ENCODE data around the gene ATXN7L2.
"Not testable (repeated sequence)": the region's sequence is repeated elsewhere in the genome, so short reads cannot be mapped to it uniquely, and the experiment has no call there.

ATXN7L2 gene

DNA sequence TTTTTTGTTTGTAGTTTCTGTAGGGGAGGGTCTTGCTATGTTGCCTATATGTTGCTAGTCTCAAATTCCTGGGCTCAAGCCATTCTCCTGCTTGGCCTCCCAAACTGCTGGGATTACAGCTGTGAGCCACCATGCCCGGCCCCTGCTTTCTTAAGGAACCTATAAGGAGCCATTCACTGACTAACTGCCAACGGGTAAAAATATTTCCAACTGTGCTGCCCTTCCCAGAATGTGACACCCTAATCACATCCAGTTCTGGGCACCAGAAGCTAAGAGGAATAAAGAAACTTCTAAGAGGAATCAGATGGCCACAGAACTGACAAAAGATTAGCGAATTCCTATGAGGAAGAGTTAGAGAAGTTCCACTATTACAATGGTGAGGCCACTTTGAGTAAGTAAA, 10.9 kb upstream of the ATXN7L2 start:
- Histone ChIP-seq H3K9ac (ENCODE audit: low read length) (no peak overlapping the region), H3K79me1 (ENCODE audit: low read length) (no peaks in the 10 kb centered on the region), H2BK12ac (ENCODE audit: low read length) (no peak overlapping the region), H4K91ac (ENCODE audit: low read depth, low read length) (no peak overlapping the region), H3K4me3 (ENCODE audit: low read depth, low read length) (no peak overlapping the region), H3K27me3 (ENCODE audit: insufficient read depth, low read length) (peaks cover 7% of the 10 kb centered on the region), H2AFZ (ENCODE audit: insufficient read depth, low read length, poor library complexity) (no peak overlapping the region), H2BK5ac (ENCODE audit: low read depth, low read length, poor library complexity) (no peak overlapping the region), H2BK120ac (ENCODE audit: insufficient read depth, low read length, poor library complexity) (no peak overlapping the region), H3K79me2 (ENCODE audit: control insufficient read depth, insufficient read depth, low read length, poor library complexity) (no peaks in the 10 kb centered on the region), H3K9me3 (ENCODE audit: insufficient read depth, low read depth, low read length) (no peaks in the 10 kb centered on the region), H3K18ac (ENCODE audit: low read length) (no peak overlapping the region), H2AK5ac (ENCODE audit: low read length) (no peak overlapping the region), H4K8ac (ENCODE audit: low read depth, low read length) (no peak overlapping the region), H3K4ac (ENCODE audit: low read depth, low read length) (no peak overlapping the region), H3K4me1 (ENCODE audit: control insufficient read depth in 1 of 2, insufficient read depth in 2 of 2, low read length in 2 of 2) (no peaks in the 10 kb centered on the region), H3K14ac (ENCODE audit: low read length) (no peak overlapping the region), H3K23ac (ENCODE audit: low read length) (no peak overlapping the region), H3K27ac (ENCODE audit: low read depth, low read length) (no peak overlapping the region), H3K4me2 (ENCODE audit: low read length) (no peak overlapping the region), H4K12ac (ENCODE audit: low read depth, low read length) (no peak overlapping the region), H3K36me3 (ENCODE audit: control insufficient read depth in 1 of 2, insufficient read depth in 2 of 2, low read length in 2 of 2) (no peaks in the 10 kb centered on the region)
- no peak for DNase-seq
- WGBS (ENCODE audit: extremely low coverage, insufficient coverage, insufficient read length) = no CpG with 5 or more reads among the region's 3 CpGs

DNA sequence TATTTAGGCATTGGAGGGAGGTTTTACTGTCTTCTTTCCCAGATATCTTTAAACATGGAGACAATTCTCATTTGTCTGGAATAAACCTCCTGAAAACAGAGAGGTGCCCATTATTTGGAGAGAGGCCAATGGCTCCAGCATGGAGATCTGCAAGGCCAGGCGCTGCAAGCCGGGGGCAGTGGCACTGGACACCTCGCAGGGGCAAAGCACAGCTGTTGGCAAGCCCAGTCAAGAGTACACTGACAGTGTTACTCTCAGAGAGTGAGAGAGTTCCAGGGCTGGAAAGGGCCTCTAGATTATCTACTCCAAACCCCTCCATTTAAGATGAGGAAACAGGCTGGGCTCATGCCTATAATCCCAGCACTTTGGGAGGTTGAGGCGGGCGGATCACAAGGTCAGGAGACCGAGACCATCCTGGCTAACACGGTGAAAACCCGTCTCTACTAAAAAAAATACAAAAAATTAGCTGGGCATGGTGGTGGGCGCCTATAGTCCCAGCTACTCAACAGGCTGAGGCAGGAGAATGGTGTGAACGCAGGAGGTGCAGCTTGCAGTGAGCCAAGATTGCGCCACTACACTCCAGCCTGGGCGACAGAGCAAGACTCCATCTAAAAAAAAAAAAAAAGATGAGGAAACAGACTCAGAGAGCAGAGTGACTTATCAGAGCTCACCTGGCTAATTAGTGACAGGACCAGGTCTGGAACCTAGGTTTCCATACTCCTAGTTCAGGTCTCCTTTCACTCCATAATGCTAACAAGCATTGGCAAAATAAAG, 10.2 kb upstream of the ATXN7L2 start:
- not testable (repeated sequence) for H3K4me2 ChIP-seq (ENCODE audit: low read length); H3K9ac ChIP-seq (ENCODE audit: low read length); H3K27me3 ChIP-seq (ENCODE audit: insufficient read depth, low read length); H2AFZ ChIP-seq (ENCODE audit: insufficient read depth, low read length, poor library complexity); H3K79me1 ChIP-seq (ENCODE audit: low read length); H3K14ac ChIP-seq (ENCODE audit: low read length); H3K4me1 ChIP-seq (ENCODE audit: control insufficient read depth in 1 of 2, insufficient read depth in 2 of 2, low read length in 2 of 2); H3K27ac ChIP-seq (ENCODE audit: low read depth, low read length); H3K4me3 ChIP-seq (ENCODE audit: low read depth, low read length); H2BK120ac ChIP-seq (ENCODE audit: insufficient read depth, low read length, poor library complexity); H2AK5ac ChIP-seq (ENCODE audit: low read length); H4K91ac ChIP-seq (ENCODE audit: low read depth, low read length); DNase-seq; H4K12ac ChIP-seq (ENCODE audit: low read depth, low read length); H4K8ac ChIP-seq (ENCODE audit: low read depth, low read length); H3K4ac ChIP-seq (ENCODE audit: low read depth, low read length); H3K9me3 ChIP-seq (ENCODE audit: insufficient read depth, low read depth, low read length); H3K79me2 ChIP-seq (ENCODE audit: control insufficient read depth, insufficient read depth, low read length, poor library complexity); H3K23ac ChIP-seq (ENCODE audit: low read length); H3K18ac ChIP-seq (ENCODE audit: low read length); H2BK5ac ChIP-seq (ENCODE audit: low read depth, low read length, poor library complexity); H3K36me3 ChIP-seq (ENCODE audit: control insufficient read depth in 1 of 2, insufficient read depth in 2 of 2, low read length in 2 of 2); H2BK12ac ChIP-seq (ENCODE audit: low read length)
- no CpG with 5 or more reads among the region's 12 CpGs for WGBS (ENCODE audit: extremely low coverage, insufficient coverage, insufficient read length)

DNA sequence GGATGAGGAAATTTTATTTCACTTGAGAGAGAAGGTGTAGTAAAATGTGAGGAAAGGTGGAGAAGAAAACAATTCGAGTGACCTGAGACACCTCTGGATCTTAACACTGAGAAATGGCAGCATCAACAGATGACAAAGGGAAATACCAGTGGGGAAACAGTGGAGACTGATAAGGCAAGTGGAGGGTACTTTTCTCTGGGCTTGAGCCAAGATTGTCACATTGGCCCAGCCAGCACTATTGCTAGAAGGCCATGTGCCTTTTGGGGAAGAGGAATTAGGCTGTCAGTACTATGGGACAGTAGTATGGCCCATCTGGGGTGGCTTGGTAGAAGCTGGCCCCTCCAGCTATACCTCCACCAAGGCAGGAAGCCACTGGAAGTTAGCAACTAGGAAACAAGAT, 9.0 kb upstream of the ATXN7L2 start:
- Histone ChIP-seq H3K79me2 (ENCODE audit: control insufficient read depth, insufficient read depth, low read length, poor library complexity) (no peaks in the 10 kb centered on the region), H2AK5ac (ENCODE audit: low read length) (no peak overlapping the region), H2BK12ac (ENCODE audit: low read length) (no peak overlapping the region), H3K23ac (ENCODE audit: low read length) (no peak overlapping the region), H3K4me1 (ENCODE audit: control insufficient read depth in 1 of 2, insufficient read depth in 2 of 2, low read length in 2 of 2) (no peaks in the 10 kb centered on the region), H3K9me3 (ENCODE audit: insufficient read depth, low read depth, low read length) (no peaks in the 10 kb centered on the region), H3K4me2 (ENCODE audit: low read length) (no peak overlapping the region), H2BK120ac (ENCODE audit: insufficient read depth, low read length, poor library complexity) (no peak overlapping the region), H3K18ac (ENCODE audit: low read length) (no peak overlapping the region), H2BK5ac (ENCODE audit: low read depth, low read length, poor library complexity) (no peak overlapping the region), H3K4me3 (ENCODE audit: low read depth, low read length) (no peak overlapping the region), H4K8ac (ENCODE audit: low read depth, low read length) (no peak overlapping the region), H3K27ac (ENCODE audit: low read depth, low read length) (no peak overlapping the region), H3K4ac (ENCODE audit: low read depth, low read length) (no peak overlapping the region), H3K9ac (ENCODE audit: low read length) (no peak overlapping the region), H3K79me1 (ENCODE audit: low read length) (no peaks in the 10 kb centered on the region), H2AFZ (ENCODE audit: insufficient read depth, low read length, poor library complexity) (no peak overlapping the region), H4K91ac (ENCODE audit: low read depth, low read length) (no peak overlapping the region), H3K36me3 (ENCODE audit: control insufficient read depth in 1 of 2, insufficient read depth in 2 of 2, low read length in 2 of 2) (no peaks in the 10 kb centered on the region), H3K14ac (ENCODE audit: low read length) (no peak overlapping the region), H4K12ac (ENCODE audit: low read depth, low read length) (no peak overlapping the region), H3K27me3 (ENCODE audit: insufficient read depth, low read length) (no peaks in the 10 kb centered on the region)
- no peak for DNase-seq
- 100% methylated on average over 1 of the region's 1 CpG for WGBS (ENCODE audit: extremely low coverage, insufficient coverage, insufficient read length)

DNA sequence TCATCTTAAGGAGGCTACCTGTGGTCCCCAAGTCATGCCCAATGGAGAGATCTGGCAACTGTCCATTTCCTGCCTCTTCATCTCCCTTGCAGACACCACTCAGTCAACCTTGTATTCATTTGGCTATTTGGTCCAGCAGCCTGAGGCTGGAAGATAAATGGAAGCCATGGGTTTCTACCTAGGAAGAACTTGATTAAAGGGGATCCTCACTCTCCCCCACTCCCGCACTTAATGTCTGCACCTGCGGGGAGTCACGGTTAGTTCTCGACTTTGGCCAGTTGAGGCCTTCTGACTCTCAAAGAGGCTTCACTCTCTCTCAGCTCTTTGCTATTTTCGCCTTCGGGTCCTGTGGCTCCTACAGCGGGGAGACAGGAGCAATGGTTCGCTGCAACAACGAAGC, 8.4 kb upstream of the ATXN7L2 start:
- Histone ChIP-seq H3K23ac (ENCODE audit: low read length) (no peak overlapping the region), H3K14ac (ENCODE audit: low read length) (no peak overlapping the region), H4K91ac (ENCODE audit: low read depth, low read length) (no peak overlapping the region), H3K4me2 (ENCODE audit: low read length) (no peak overlapping the region), H3K4me3 (ENCODE audit: low read depth, low read length) (no peak overlapping the region), H3K27me3 (ENCODE audit: insufficient read depth, low read length) (no peaks in the 10 kb centered on the region), H3K79me1 (ENCODE audit: low read length) (no peaks in the 10 kb centered on the region), H2BK120ac (ENCODE audit: insufficient read depth, low read length, poor library complexity) (no peak overlapping the region), H3K9me3 (ENCODE audit: insufficient read depth, low read depth, low read length) (no peaks in the 10 kb centered on the region), H3K18ac (ENCODE audit: low read length) (no peak overlapping the region), H2BK12ac (ENCODE audit: low read length) (no peak overlapping the region), H4K8ac (ENCODE audit: low read depth, low read length) (no peak overlapping the region), H3K9ac (ENCODE audit: low read length) (no peak overlapping the region), H3K36me3 (ENCODE audit: control insufficient read depth in 1 of 2, insufficient read depth in 2 of 2, low read length in 2 of 2) (no peaks in the 10 kb centered on the region), H2AFZ (ENCODE audit: insufficient read depth, low read length, poor library complexity) (no peak overlapping the region), H2AK5ac (ENCODE audit: low read length) (no peak overlapping the region), H3K4ac (ENCODE audit: low read depth, low read length) (no peak overlapping the region), H3K4me1 (ENCODE audit: control insufficient read depth in 1 of 2, insufficient read depth in 2 of 2, low read length in 2 of 2) (no peaks in the 10 kb centered on the region), H3K27ac (ENCODE audit: low read depth, low read length) (no peak overlapping the region), H2BK5ac (ENCODE audit: low read depth, low read length, poor library complexity) (no peak overlapping the region), H3K79me2 (ENCODE audit: control insufficient read depth, insufficient read depth, low read length, poor library complexity) (no peaks in the 10 kb centered on the region), H4K12ac (ENCODE audit: low read depth, low read length) (no peak overlapping the region)
- no CpG with 5 or more reads among the region's 9 CpGs for WGBS (ENCODE audit: extremely low coverage, insufficient coverage, insufficient read length)
- no peak for DNase-seq
